ENCODE data around the gene BRPF3.
"Not testable (repeated sequence)": the region's sequence is repeated elsewhere in the genome, so short reads cannot be mapped to it uniquely, and the experiment has no call there.

BRPF3 gene

GRCh38 chr6:36200154-36200891 lies 3.8 kb downstream of the BRPF3 start:
- in situ Hi-C loops (cut with MboI; ENCODE audit: low sequenced_read_pairs) = no loop called here

GRCh38 chr6:36200998-36201596 lies 4.6 kb downstream of the BRPF3 start:
- in situ Hi-C loops (cut with MboI; ENCODE audit: low sequenced_read_pairs) = no loop called here

- in situ Hi-C loops (cut with MboI; ENCODE audit: low sequenced_read_pairs) = no loop called here
These were observed 5.1 kb downstream of the BRPF3 start for GRCh38 chr6:36201612-36202011.

DNA sequence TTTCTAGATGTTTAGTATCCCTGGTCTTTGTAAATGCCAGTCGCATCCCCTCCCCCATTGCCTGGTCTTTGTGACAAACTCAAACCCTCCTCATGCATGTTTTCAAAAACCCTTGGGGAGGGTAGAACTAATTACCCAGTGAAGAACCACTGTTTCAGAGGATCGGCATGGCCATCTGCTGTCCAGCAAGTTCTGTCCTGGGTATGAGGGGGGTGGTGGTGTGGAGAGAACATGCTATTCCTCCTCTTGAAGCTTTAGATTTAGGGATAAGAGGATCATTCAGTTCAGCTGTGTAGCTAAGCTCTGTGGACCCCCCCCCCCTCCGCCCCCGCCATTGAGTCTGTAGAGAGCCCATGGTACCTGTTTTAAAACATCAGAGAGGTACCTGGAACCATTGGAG lies 5.6 kb downstream of the BRPF3 start:
- in situ Hi-C loops (cut with MboI; ENCODE audit: low sequenced_read_pairs) = no loop called here

GRCh38 chr6:36204068-36204753 lies 7.7 kb downstream of the BRPF3 start:
- in situ Hi-C loops (cut with MboI; ENCODE audit: low sequenced_read_pairs) = no loop called here

DNA sequence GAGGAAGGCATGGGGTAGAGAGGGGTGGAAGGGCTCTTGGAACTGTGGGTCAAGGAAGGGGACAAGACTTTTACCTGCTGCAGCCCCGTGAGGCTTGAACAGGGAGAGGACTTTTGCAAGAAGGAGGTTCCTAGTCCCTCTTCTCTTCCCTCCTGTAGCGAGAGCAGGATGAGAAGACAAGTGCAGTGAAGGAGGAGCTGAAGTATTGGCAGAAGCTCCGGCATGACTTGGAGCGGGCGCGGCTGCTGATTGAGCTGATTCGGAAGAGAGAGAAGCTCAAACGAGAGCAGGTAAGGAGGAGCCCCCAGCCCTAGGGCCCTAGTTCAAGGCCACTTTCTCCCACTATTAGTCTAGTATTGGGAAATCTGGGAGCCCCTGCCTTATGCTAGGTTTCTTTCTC lies 10.6 kb downstream of the BRPF3 start:
- in situ Hi-C loops (cut with MboI; ENCODE audit: low sequenced_read_pairs) = no loop called here

DNA sequence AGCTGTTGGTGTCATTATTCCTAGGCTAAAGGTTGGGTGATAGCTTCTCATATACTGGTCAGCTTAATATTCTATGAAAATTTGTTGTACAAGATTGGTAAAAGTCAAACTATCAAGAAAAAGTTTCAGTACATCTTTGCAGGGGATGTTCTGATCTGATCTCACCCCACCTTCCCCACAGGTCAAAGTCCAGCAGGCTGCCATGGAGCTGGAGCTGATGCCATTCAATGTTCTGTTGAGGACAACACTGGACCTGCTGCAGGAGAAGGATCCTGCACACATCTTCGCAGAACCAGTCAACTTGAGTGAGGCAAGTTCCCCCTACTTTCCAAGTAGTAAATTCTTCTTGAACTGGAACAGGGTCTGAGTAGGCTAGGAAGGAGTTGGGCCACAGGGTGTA lies 13.1 kb downstream of the BRPF3 start:
- in situ Hi-C loops (cut with MboI; ENCODE audit: low sequenced_read_pairs) = no loop called here

DNA sequence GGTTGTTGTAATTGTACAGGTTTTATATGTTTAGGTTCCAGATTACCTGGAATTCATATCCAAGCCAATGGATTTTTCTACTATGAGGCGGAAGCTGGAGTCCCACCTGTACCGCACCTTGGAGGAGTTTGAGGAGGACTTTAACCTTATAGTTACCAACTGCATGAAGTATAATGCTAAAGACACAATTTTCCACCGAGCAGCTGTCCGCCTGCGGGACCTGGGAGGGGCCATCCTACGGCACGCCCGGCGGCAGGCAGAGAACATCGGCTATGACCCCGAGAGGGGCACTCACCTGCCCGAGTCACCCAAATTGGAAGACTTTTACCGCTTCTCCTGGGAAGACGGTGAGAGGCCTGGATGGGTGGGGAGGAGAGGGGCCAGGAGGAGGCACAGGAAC lies 13.6 kb downstream of the BRPF3 start:
- in situ Hi-C loops (cut with MboI; ENCODE audit: low sequenced_read_pairs) = no loop called here

DNA sequence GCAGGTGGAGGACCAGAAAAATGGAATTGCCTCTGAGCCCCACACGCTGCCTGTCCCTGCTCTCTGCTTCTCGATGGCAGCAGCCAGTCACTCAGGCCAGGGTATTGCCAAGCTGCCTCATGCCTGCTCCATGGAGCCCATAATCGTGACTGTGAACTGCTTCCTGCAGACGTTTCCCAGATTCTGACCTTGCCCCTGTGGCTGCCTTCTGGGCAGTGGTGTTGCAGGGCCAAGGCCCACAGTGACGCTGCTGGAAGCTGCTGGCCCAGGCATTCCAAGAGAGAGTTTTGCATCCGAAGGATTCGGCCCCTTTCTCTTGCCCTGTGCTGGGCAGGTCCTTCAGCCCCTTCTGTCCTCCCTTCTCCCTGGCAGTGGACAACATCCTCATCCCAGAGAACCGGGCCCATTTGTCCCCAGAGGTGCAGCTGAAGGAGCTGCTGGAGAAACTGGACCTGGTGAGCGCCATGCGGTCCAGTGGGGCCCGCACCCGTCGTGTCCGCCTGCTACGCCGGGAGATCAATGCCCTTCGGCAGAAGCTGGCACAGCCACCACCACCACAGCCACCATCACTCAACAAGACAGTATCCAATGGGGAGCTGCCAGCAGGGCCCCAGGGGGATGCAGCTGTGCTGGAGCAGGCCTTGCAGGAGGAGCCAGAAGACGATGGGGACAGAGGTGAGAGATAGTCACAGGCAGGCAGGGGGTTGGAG lies 14.5 kb downstream of the BRPF3 start:
- in situ Hi-C loops (cut with MboI; ENCODE audit: low sequenced_read_pairs) = no loop called here

- in situ Hi-C loops (cut with MboI; ENCODE audit: low sequenced_read_pairs) = no loop called here
These were observed 20.0 kb downstream of the BRPF3 start for GRCh38 chr6:36216559-36216958.

DNA sequence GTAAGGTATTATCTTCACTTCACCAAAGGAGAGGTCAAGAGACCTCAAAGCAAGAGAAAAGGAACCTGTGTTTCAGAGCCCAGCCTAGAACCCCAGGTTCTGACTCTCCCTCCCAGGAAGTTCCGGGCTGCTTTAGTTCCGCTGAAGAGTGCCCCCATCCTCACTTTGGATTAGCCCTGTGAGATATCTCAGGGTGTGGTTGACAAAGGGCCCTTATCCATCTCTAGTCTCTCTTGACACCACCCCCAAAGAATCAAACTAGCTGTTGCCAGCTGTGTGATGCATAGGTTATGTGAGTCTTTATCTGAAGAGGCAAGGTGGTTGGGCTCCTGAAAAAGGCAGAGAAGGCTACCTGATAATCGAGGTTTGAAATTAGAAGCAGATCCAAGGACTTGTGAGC lies 20.6 kb downstream of the BRPF3 start:
- in situ Hi-C loops (cut with MboI; ENCODE audit: low sequenced_read_pairs) = no loop called here

GRCh38 chr6:36217946-36218345 lies 21.4 kb downstream of the BRPF3 start:
- in situ Hi-C loops (cut with MboI; ENCODE audit: low sequenced_read_pairs) = no loop called here

DNA sequence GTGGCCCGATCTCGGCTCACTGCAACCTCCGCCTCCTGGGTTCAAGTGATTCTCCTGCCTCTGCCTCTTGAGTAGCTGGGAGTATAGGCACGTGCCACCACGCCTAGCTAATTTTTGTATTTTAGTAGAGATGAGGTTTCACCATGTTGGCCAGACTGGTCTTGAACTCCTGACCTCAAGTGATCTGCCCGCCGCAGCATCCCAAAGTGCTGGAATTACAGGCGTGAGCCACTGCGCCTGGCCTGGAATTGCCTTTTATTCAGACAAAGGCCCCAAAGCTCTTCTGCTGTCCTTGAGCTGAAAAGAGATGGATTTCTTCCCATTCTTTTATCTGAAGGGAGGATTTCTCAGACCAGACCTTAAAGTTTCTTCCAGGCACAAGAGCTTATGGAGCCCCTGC lies 22.0 kb downstream of the BRPF3 start:
- in situ Hi-C loops (cut with MboI; ENCODE audit: low sequenced_read_pairs) = not testable (repeated sequence)

GRCh38 chr6:36219081-36219480 lies 22.5 kb downstream of the BRPF3 start:
- in situ Hi-C loops (cut with MboI; ENCODE audit: low sequenced_read_pairs) = no loop called here

DNA sequence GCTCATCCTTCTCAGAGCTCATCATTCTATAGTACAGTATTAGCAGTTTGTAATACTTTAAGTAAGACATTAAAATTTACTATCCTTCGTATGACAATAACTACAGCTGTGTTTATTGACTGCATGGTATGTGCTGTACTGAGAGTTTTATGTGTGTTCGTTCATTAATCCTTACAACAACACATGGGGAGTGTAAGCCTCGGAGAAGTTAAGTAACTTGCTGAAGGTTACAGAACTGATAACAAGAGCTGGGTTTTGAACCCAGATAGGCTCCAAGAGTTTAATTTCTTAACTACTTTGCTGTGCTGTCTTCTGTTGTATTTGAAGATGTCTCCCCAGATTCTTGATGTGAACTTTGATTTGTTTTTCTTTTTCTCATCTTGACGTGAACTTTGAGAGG lies 23.7 kb downstream of the BRPF3 start:
- in situ Hi-C loops (cut with MboI; ENCODE audit: low sequenced_read_pairs) = no loop called here

DNA sequence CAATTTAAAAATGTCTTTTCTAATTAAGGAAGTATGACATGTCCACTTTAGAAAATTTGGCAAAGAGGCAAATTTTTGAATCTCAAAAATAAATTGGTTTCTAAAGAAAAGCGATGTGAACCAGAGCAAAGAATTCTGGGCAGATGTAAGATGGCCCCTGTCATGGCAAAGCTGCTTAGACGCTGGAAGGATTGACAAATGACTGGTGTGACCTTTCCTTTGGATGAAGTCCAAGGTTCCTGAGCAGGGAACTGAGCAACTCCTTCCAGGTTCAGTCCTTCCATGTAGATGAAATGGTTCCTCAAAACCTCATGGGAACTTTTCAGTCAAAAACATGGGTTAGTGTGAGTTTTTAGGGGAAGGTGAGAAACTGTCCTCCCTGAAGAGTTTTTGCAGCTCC lies 25.1 kb downstream of the BRPF3 start:
- in situ Hi-C loops (cut with MboI; ENCODE audit: low sequenced_read_pairs) = no loop called here

DNA sequence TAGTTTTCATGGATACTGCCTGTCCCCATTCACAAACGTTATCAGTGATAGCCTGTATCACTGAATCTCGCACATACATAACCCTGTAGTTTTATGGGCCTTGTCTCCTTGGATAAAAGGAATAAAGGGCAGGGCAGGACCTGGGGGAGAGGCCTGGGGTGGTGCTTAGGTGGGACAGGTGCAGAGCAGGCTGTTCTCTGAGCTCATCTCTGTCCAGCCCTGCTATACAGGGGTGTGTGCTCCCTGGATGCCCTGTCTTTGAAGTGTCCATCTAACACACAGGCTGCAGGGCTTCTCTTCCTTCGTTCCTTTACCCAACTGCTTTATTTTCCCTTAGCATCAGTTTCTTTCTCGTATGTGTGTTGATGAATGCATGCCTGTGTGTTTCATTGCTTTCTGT lies 26.4 kb downstream of the BRPF3 start:
- in situ Hi-C loops (cut with MboI; ENCODE audit: low sequenced_read_pairs) = no loop called here

GRCh38 chr6:36223706-36224105 lies 27.2 kb downstream of the BRPF3 start:
- in situ Hi-C loops (cut with MboI; ENCODE audit: low sequenced_read_pairs) = no loop called here

- in situ Hi-C loops (cut with MboI; ENCODE audit: low sequenced_read_pairs) = no loop called here
These were observed 28.4 kb downstream of the BRPF3 start for GRCh38 chr6:36224918-36225461.

GRCh38 chr6:36226438-36227047 lies 30.0 kb downstream of the BRPF3 start:
- in situ Hi-C loops (cut with MboI; ENCODE audit: low sequenced_read_pairs) = no loop called here

Measured in HL-60/S4 (cell line).